ENCODE data around the gene OPN3.
A peak's percentile ranks its signal among the peaks of the same experiment; 100 is the strongest.

The OPN3 gene

DNA sequence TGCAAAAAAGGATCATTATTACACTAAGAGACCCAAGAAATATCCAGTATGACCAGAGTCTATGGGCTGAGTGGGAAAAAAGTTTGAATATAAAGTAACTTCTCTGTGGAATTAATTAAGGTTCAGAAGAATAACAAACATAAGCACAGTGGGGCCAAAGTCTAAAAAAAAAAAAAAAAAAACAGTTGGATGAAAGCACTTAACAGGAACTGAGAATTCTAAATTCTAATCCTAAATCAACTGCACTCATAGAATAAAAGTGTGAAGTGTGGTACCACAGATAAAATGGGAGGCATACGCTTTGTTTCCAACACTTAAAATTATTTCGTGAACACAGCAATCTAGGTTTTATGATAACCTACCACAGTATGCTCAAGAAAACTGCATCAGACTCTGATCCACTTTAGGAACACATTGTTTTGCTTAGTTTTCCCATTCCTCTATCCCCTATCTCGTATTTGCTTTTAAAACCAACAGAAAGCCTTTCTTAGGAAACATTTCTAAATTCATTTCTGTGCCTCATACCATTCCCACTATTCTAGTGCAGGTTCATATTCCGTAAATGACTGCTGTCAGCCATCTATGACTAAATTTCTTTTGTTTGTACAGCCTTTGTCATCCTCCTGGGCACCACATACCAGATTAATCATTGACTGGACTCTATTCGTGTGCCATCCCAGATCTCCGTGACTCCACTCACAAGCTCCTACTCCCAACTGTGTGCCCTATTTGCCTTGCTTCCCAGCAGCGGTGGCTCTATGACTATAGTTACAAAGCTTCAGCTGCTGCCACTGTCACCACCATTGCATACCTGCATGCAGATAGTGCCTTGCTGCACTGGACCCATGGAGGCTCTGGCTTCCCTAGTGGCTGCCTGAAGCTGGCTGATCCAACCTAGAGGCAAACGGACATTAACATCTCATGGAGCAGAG lies 24.9 kb downstream of the OPN3 start:
- DNase-seq: no peak

DNA sequence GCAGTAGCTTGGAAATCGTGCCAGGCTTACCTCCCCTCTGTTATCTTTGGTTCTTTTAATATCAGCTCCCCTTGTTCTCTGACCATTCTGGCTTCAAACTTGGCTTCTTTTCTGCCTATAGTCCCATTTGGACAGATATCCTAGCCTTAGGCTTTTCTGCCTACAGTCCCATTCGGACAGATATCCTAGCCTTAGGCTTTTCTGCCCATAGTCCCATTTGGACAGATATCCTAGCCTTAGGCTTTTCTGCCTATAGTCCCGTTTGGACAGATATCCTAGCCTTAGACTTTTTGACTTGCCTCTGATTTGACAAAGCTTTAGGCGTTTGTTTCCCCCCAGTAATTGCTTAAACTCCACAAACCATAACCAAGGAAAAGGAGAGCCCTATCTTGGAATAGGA lies 25.6 kb downstream of the OPN3 start:
- no peak for DNase-seq

DNA sequence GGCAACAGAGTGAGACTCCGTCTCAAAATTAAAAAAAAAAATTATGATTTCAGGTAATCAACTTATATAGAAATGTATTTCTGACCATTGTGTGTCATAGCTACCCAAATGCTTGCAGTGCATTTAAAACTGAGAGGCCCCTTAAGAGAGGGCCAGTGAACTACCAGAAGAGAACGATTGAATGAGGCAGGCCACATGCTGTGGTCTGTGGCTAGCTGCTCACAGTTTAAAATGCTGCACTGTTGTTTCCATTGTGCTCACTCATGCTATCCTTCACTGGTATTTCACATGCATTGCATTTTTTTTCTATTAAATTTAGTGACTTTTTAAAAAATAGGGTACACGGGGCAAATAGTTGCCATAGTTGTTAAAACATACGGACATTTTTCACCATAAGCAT lies 26.0 kb downstream of the OPN3 start:
- no peak for DNase-seq

- no peak for DNase-seq
These were observed 27.4 kb downstream of the OPN3 start for GRCh38 chr1:241612533-241613477.

- no peak for DNase-seq
These were observed 28.4 kb downstream of the OPN3 start for GRCh38 chr1:241611736-241612135.

- DNase-seq: peak; percentile 54 to 62
These were observed 29.1 kb downstream of the OPN3 start for GRCh38 chr1:241611063-241611462.

GRCh38 chr1:241610056-241610815 lies 29.9 kb downstream of the OPN3 start:
- no peak for DNase-seq

GRCh38 chr1:241608379-241609033 lies 31.7 kb downstream of the OPN3 start:
- DNase-seq: no peak

GRCh38 chr1:241607497-241607896 lies 32.7 kb downstream of the OPN3 start:
- no peak for DNase-seq

DNA sequence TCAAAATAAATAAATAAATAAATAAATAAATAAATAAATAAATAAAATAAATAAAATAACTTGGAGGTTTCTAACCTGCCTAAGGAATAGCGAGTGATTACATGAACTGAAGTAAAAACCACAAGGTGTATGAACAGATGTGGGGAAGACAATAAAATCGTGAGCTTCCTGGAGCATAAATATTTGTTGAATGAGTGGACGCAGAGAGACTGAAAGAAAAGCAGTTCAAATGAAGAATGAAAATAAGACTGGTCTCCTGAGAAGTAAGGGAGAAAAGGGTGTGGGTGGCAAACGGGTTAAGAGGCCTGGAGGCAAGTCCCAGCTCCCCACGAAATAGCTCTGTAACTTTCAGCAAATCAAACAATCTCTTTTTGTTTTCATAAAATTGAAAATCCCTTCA lies 33.6 kb downstream of the OPN3 start:
- DNase-seq: no peak

DNA sequence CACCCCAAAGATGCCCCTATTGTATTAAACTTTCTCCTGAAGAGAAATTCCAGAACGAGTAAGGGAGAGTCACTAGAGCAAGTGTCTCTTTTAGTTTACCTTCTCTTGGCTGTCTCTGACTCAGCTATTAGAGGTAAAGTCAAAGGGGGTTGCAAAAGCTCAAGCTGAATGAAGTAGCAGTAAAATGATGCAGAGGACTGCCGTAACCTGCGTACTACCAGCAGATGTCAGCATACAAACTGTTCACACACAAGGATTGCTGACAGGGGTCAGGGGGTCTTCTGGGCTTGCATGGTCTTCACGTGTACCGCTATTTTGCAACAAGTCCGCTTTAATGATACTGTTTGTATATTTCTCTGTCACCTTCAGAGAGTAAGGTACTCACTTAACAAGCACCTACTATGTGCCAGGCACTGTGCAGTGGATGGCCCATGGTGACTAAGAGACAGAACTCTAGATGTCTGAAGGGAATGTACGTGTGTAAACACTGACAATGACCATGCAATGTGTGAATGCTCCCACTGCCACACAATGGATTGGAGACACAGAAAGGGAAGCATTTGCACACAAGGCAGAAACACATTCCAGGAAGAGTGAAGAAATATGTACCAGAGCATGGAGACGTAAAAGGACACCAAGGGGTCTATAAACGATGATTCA lies 34.9 kb downstream of the OPN3 start:
- peak in 1 of 2 experiments; percentile 25 for DNase-seq

- DNase-seq: no peak
These were observed 36.4 kb downstream of the OPN3 start for GRCh38 chr1:241603731-241604245.

DNA sequence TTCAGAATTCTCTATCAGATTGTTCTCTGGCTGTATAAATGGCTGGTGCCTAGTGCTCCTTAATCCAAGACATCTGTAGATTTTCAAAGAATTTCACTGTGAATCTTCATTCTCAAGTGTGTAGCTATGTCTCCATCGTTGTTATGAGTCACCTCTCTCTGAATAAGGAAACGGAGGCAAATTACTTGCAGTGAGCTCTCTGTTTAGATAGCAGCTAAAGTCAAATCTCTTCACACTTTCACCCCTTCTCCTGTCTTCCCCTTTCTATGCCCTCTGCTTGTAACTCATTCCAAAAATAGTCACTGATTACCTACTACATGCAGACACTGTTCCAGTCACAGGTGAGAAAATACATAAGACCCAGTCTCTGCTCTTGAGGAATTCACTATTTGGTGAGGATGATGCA lies 39.7 kb downstream of the OPN3 start:
- DNase-seq: no peak

DNA sequence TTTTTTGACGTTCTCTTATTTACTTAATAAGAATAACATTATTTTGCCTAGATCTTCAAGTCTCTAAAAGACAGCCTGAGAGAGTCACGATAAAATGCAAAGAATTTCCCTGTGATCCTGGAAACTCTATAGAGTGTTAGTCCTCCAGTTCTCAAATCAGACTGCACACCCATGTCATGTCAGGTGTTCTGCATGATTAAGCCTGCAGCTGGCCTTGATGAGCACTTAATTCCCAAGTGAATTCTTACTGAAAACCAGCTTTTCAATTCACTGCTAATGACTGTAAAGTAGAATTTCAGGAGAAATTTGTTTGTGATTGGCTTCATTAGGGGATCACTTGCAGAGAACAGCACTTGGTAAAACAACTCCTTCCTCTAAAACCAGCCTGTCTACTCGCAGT lies 41.9 kb downstream of the OPN3 start:
- no peak for DNase-seq

GRCh38 chr1:241596633-241597032 lies 43.5 kb downstream of the OPN3 start:
- DNase-seq: no peak

DNA sequence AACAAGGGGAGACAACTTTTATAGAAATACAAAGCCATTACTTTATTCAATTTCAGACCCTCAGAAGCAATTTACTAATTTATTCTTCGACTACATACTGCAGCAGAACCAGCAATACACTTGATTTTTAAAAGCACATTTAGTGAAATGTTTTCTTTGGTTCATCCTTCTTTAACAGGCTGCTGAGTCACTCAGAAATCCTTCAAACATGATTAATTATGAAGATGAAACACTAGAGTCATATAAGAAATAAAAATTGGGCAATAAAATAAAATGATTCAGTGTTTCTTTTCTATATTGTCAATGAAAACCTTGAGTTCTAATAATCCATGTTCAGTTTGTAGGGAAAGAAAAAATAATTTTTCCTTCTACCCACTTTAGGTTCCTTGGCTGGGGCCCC lies 47.0 kb downstream of the OPN3 start:
- no peak for DNase-seq

DNA sequence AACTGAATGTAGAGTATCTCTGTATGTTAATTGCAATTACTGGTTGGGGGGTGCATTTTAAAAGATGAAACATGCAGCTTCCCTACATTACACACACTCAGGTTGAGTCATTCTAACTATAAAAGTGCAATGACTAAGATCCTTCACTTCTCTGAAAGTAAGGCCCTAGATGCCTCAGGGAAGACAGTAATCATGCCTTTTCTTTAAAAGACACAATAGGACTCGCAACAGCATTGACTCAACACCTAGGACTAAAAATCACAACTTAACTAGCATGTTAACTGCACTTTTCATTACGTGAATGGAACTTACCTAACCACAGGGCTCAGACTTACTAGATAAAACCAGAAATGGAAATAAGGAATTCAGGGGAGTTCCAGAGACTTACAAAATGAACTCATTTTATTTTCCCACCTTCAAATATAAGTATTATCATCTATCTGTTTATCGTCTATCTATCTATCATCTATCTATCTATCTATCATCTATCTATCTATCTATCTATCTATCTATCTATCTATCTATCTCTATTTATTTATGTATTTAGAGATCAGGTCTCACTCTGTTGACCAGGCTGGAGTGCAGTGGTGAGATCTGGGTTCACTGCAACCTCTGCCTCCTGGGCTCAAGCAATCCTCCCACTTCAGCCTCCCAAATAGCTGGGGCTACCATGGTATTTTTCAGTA lies 47.8 kb downstream of the OPN3 start:
- DNase-seq: no peak

- no peak for DNase-seq
These were observed 48.4 kb downstream of the OPN3 start for GRCh38 chr1:241591736-241592135.

- DNase-seq: no peak
These were observed 48.9 kb downstream of the OPN3 start for GRCh38 chr1:241591317-241591716.

- no peak for DNase-seq
These were observed 49.5 kb downstream of the OPN3 start for GRCh38 chr1:241590719-241591118.

DNA sequence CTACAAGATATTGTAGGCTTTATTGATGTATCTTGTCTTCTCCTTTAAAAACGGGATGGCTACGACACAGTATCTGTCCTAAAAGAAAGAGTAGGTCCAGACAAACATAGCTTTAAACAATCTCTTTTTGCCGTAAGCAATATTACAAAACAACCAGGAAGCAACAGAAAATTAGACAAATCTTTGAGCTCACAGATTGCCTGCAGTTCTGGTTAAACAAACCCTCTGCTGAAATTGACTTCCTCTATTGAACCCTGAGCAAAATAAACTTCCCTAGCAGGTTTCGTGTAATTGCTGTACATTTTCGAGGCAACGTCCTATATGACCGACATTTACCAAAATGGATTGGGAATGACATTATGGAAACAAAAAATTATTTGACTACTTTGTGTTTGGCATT lies 50.6 kb downstream of the OPN3 start:
- DNase-seq: no peak

Data from AML-193 (cell line).